Measurements from ENCODE around the gene JUNB.

- TF ChIP-seq POLR2A (IDR thresholded peaks at IDR 0.05; ENCODE audit: low read depth, low read length): no peak
- TF ChIP-seq POLR2AphosphoS5 (IDR thresholded peaks at IDR 0.05; ENCODE audit: low read depth, low read length): no peak
- no peak for TF ChIP-seq TAF1 (IDR thresholded peaks at IDR 0.05; ENCODE audit: borderline replicate concordance, low read depth, low read length)
Measured at GRCh38 chr19:12756150-12756883, 35.0 kb upstream of the JUNB start.
